ENCODE results near the gene PWP1.
A peak's percentile ranks its signal among the peaks of the same experiment; 100 is the strongest.
"Not testable (repeated sequence)": the region's sequence is repeated elsewhere in the genome, so short reads cannot be mapped to it uniquely, and the experiment has no call there.

Gene PWP1

GRCh38 chr12:107684029-107684795 lies 1.4 kb upstream of the PWP1 start:
- Mint-ChIP-seq H3K4me1 (ENCODE audit: low read depth) (peaks cover 34% of the 10 kb centered on the region), H3K9me3 (ENCODE audit: low read depth) (no peaks in the 10 kb centered on the region), H3K36me3 (peaks cover 4% of the 10 kb centered on the region), H3K4me3 (peak overlapping the region; percentile 95), H3K27me3 (no peaks in the 10 kb centered on the region), H3K27ac (peak overlapping the region; percentile 98)

GRCh38 chr12:107684990-107685359 lies 624 bp upstream of the PWP1 start:
- Mint-ChIP-seq H3K4me3 (peak overlapping the region; percentile 95), H3K27ac (peak overlapping the region; percentile 98), H3K36me3 (peaks cover 7% of the 10 kb centered on the region), H3K27me3 (no peaks in the 10 kb centered on the region), H3K4me1 (ENCODE audit: low read depth) (peaks cover 38% of the 10 kb centered on the region), H3K9me3 (ENCODE audit: low read depth) (no peaks in the 10 kb centered on the region)

- not testable (repeated sequence) for H3K27me3 Mint-ChIP-seq; H3K4me3 Mint-ChIP-seq; H3K9me3 Mint-ChIP-seq (ENCODE audit: low read depth); H3K4me1 Mint-ChIP-seq (ENCODE audit: low read depth); H3K27ac Mint-ChIP-seq
- H3K36me3 Mint-ChIP-seq = peaks cover 18% of the 10 kb centered on the region
Observed at GRCh38 chr12:107695772-107696171, 10.2 kb downstream of the PWP1 start.

- no peaks in the 10 kb centered on the region for H3K9me3 Mint-ChIP-seq (ENCODE audit: low read depth)
- no peaks in the 10 kb centered on the region for H3K4me1 Mint-ChIP-seq (ENCODE audit: low read depth)
- peaks cover 41% of the 10 kb centered on the region for H3K36me3 Mint-ChIP-seq
- no peak overlapping the region for H3K27ac Mint-ChIP-seq
- H3K27me3 Mint-ChIP-seq = no peaks in the 10 kb centered on the region
- H3K4me3 Mint-ChIP-seq = no peak overlapping the region
Observed at GRCh38 chr12:107702106-107702505, 16.5 kb downstream of the PWP1 start.

GRCh38 chr12:107704041-107704440 lies 18.4 kb downstream of the PWP1 start:
- no peak overlapping the region for H3K4me3 Mint-ChIP-seq
- no peaks in the 10 kb centered on the region for H3K4me1 Mint-ChIP-seq (ENCODE audit: low read depth)
- H3K27me3 Mint-ChIP-seq = no peaks in the 10 kb centered on the region
- H3K36me3 Mint-ChIP-seq = peaks cover 49% of the 10 kb centered on the region
- no peak overlapping the region for H3K27ac Mint-ChIP-seq
- H3K9me3 Mint-ChIP-seq (ENCODE audit: low read depth) = no peaks in the 10 kb centered on the region

- H3K36me3 Mint-ChIP-seq = peaks cover 37% of the 10 kb centered on the region
- H3K4me3 Mint-ChIP-seq; H3K9me3 Mint-ChIP-seq (ENCODE audit: low read depth): not testable (repeated sequence)
Observed at GRCh38 chr12:107705522-107705921, 19.9 kb downstream of the PWP1 start.

GRCh38 chr12:107715780-107716179 lies 30.2 kb downstream of the PWP1 start:
- H3K27me3 Mint-ChIP-seq = no peaks in the 10 kb centered on the region
- H3K4me1 Mint-ChIP-seq (ENCODE audit: low read depth) = no peaks in the 10 kb centered on the region
- H3K4me3 Mint-ChIP-seq = no peak overlapping the region
- H3K9me3 Mint-ChIP-seq (ENCODE audit: low read depth) = peaks cover 3% of the 10 kb centered on the region
- H3K36me3 Mint-ChIP-seq = peaks cover 15% of the 10 kb centered on the region
- H3K27ac Mint-ChIP-seq = no peak overlapping the region

More at GRCh38 chr12:107705522-107705921, 19.9 kb downstream of the PWP1 start:
- not testable (repeated sequence) for H3K4me1 Mint-ChIP-seq (ENCODE audit: low read depth); H3K27me3 Mint-ChIP-seq; H3K27ac Mint-ChIP-seq

- H3K4me1 Mint-ChIP-seq (ENCODE audit: low read depth) = no peaks in the 10 kb centered on the region
- peaks cover 19% of the 10 kb centered on the region for H3K36me3 Mint-ChIP-seq
- H3K27ac Mint-ChIP-seq = no peak overlapping the region
- H3K9me3 Mint-ChIP-seq (ENCODE audit: low read depth) = peaks cover 3% of the 10 kb centered on the region
- H3K27me3 Mint-ChIP-seq = no peaks in the 10 kb centered on the region
- H3K4me3 Mint-ChIP-seq = no peak overlapping the region
Observed at GRCh38 chr12:107718606-107719005, 33.0 kb downstream of the PWP1 start.

- H3K4me3 Mint-ChIP-seq; H3K27ac Mint-ChIP-seq; H3K4me1 Mint-ChIP-seq (ENCODE audit: low read depth); H3K36me3 Mint-ChIP-seq; H3K27me3 Mint-ChIP-seq; H3K9me3 Mint-ChIP-seq (ENCODE audit: low read depth): not testable (repeated sequence)
Observed at GRCh38 chr12:107727327-107727726, 41.7 kb downstream of the PWP1 start.

GRCh38 chr12:107727742-107728141 lies 42.1 kb downstream of the PWP1 start:
- H3K27me3 Mint-ChIP-seq; H3K27ac Mint-ChIP-seq; H3K9me3 Mint-ChIP-seq (ENCODE audit: low read depth); H3K36me3 Mint-ChIP-seq; H3K4me3 Mint-ChIP-seq; H3K4me1 Mint-ChIP-seq (ENCODE audit: low read depth): not testable (repeated sequence)

GRCh38 chr12:107730618-107731341 lies 45.2 kb downstream of the PWP1 start:
- no peak overlapping the region for H3K4me3 Mint-ChIP-seq
- peaks cover 8% of the 10 kb centered on the region for H3K36me3 Mint-ChIP-seq
- no peaks in the 10 kb centered on the region for H3K9me3 Mint-ChIP-seq (ENCODE audit: low read depth)
- H3K4me1 Mint-ChIP-seq (ENCODE audit: low read depth) = no peaks in the 10 kb centered on the region
- H3K27ac Mint-ChIP-seq = no peak overlapping the region
- H3K27me3 Mint-ChIP-seq = no peaks in the 10 kb centered on the region

- no peak overlapping the region for H3K27ac Mint-ChIP-seq
- H3K4me1 Mint-ChIP-seq (ENCODE audit: low read depth) = no peaks in the 10 kb centered on the region
- H3K36me3 Mint-ChIP-seq = peaks cover 8% of the 10 kb centered on the region
- no peaks in the 10 kb centered on the region for H3K9me3 Mint-ChIP-seq (ENCODE audit: low read depth)
- no peaks in the 10 kb centered on the region for H3K27me3 Mint-ChIP-seq
- H3K4me3 Mint-ChIP-seq = no peak overlapping the region
Observed at GRCh38 chr12:107731366-107731765, 45.8 kb downstream of the PWP1 start.

- no peaks in the 10 kb centered on the region for H3K9me3 Mint-ChIP-seq (ENCODE audit: low read depth)
- no peak overlapping the region for H3K4me3 Mint-ChIP-seq
- no peak overlapping the region for H3K27ac Mint-ChIP-seq
- peaks cover 7% of the 10 kb centered on the region for H3K4me1 Mint-ChIP-seq (ENCODE audit: low read depth)
- peaks cover 8% of the 10 kb centered on the region for H3K36me3 Mint-ChIP-seq
- no peaks in the 10 kb centered on the region for H3K27me3 Mint-ChIP-seq
Observed at GRCh38 chr12:107732365-107732764, 46.8 kb downstream of the PWP1 start.

GRCh38 chr12:107734139-107734538 lies 48.5 kb downstream of the PWP1 start:
- Mint-ChIP-seq H3K27ac (peak overlapping the region; percentile 2), H3K27me3 (no peaks in the 10 kb centered on the region)

GRCh38 chr12:107735763-107736162 lies 50.2 kb downstream of the PWP1 start:
- Mint-ChIP-seq H3K36me3 (peaks cover 17% of the 10 kb centered on the region), H3K9me3 (ENCODE audit: low read depth) (no peaks in the 10 kb centered on the region), H3K27me3 (no peaks in the 10 kb centered on the region), H3K4me3 (no peak overlapping the region), H3K4me1 (ENCODE audit: low read depth) (peaks cover 17% of the 10 kb centered on the region), H3K27ac (peak overlapping the region; percentile 41)

More at GRCh38 chr12:107734139-107734538, 48.5 kb downstream of the PWP1 start:
- no peak overlapping the region for H3K4me3 Mint-ChIP-seq
- peaks cover 17% of the 10 kb centered on the region for H3K4me1 Mint-ChIP-seq (ENCODE audit: low read depth)
- no peaks in the 10 kb centered on the region for H3K9me3 Mint-ChIP-seq (ENCODE audit: low read depth)
- H3K36me3 Mint-ChIP-seq = peaks cover 13% of the 10 kb centered on the region

All from activated naive CD8-positive, alpha-beta T cell (primary cell).